Breast epithelium (tissue), 4 donors: Measurements from ENCODE around the gene CYP4B1. TPM values are rescaled to one million over a fixed set of nuclear protein-coding genes. Genes with fewer than 3 reads are reported as not detected.

Experiments used
- DNase-seq, 2 donors: peaks; one replicate each; pipeline ENCODE4 v3.0.0-alpha.2; 2019; ENCODE audit warnings: low spot score in 2 of 2
- H3K27ac ChIP-seq, 2 donors: fragments of 200-600 bp; sonication (generic) in 1 of 2; one replicate each; pipeline ENCODE4 v1.5.1; 2016 to 2019; ENCODE audit warnings: mild to moderate bottlenecking in 1 of 2
- H3K27me3 ChIP-seq, 2 donors: fragments of 200-600 bp; sonication (generic) in 1 of 2; one replicate each; pipeline versions ENCODE4 v1.5.1 to v1.6.0; 2017 to 2019; ENCODE audit warnings: control low read depth in 1 of 2, mild to moderate bottlenecking in 1 of 2
- H3K36me3 ChIP-seq: fragments of 200-600 bp; one replicate; pipeline ENCODE4 v1.5.1; 2019
- H3K4me1 ChIP-seq, 2 donors: fragments of 200-600 bp; sonication (generic); one replicate each; pipeline ENCODE4 v1.5.1; 2016 to 2019; ENCODE audit warnings: control low read depth in 1 of 2
- H3K4me3 ChIP-seq, 3 donors: fragments of 200-600 bp; sonication (generic); 1 replicate in 2 of 3; 2 replicates in 1 of 3; pipeline ENCODE4 v1.5.1; 2016 to 2019; ENCODE audit warnings: mild to moderate bottlenecking in 3 of 3, moderate library complexity in 2 of 3
- H3K9me3 ChIP-seq, 2 donors: fragments of 200-600 bp; sonication (generic) in 1 of 2; one replicate each; pipeline ENCODE4 v1.5.1; 2016 to 2019; ENCODE audit warnings: control low read depth in 1 of 2
- CTCF ChIP-seq, 3 donors: fragments of 450-650 bp; IDR thresholded peaks; one replicate each; pipeline ENCODE4 v1.5.1; 2016 to 2017; ENCODE audit warnings: antibody characterized with exemption in 3 of 3, mild to moderate bottlenecking in 3 of 3, moderate library complexity in 3 of 3
- POLR2A ChIP-seq: fragments of 450-650 bp; IDR thresholded peaks from one replicate; pipeline ENCODE4 v1.6.1; 2016; ENCODE audit warnings: antibody characterized with exemption, mild to moderate bottlenecking, moderate library complexity
- POLR2AphosphoS5 ChIP-seq, 3 donors: sonication (generic); formaldehyde crosslinking; IDR thresholded peaks; one replicate each; pipeline ENCODE4 v1.6.1; 2017; ENCODE audit warnings: antibody characterized with exemption in 3 of 3
- intact Hi-C: fragments of 100-400 bp; cut with DNase I; formaldehyde crosslinking; loops from one replicate; pipeline ENCODE4 v1.15.1; 2023; ENCODE audit warnings: low total_unique reads
- total RNA-seq, 3 donors: library from RNA; depleted of rRNA; stranded (reverse); fragments of >200 nt; gene quantifications; one replicate each; pipeline ENCODE4 v1.1.0, GENCODE V29; 2016

CYP4B1 gene
- total RNA-seq, 3 donors from 2014 or later = 58.4 to 882 (median 74.1) TPM

DNA sequence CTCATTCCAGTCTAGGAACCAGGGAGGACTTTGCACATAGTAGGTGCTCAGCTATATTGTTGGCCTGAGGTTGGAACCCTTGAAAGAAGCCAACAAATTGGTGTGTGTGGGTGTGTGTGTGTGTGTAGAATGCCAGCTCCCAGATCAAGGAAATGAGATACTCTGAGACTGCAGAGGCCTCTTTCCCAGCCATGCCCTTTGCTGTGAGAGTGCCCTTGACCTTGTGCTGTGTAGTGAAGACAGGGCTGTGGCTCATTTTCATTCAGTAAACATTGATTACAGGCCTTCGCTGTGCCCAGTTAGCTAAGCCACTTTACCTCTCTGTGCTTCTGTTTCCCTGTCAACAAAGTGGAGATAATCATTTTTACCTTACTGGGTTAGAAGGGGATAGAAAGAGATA, 3.2 kb downstream of the CYP4B1 start:
- Histone ChIP-seq H3K4me3 (peak overlapping the region in 2 of 3 donors; percentile 13 to 58), H3K4me1 (peaks cover 9% of the 10 kb centered on the region in 2 donors), H3K27ac (peak overlapping the region in 1 of 2 donors; percentile 16), H3K36me3 (no peaks in the 10 kb centered on the region), H3K9me3 (no peaks in the 10 kb centered on the region), H3K27me3 (no peaks in the 10 kb centered on the region)
- intact Hi-C loops = no loop called here
- TF ChIP-seq POLR2A = no peak
- TF ChIP-seq POLR2AphosphoS5 (IDR thresholded peaks at IDR 0.05) = no peak
- no peak for TF ChIP-seq CTCF (IDR thresholded peaks at IDR 0.05)
- no peak for DNase-seq

DNA sequence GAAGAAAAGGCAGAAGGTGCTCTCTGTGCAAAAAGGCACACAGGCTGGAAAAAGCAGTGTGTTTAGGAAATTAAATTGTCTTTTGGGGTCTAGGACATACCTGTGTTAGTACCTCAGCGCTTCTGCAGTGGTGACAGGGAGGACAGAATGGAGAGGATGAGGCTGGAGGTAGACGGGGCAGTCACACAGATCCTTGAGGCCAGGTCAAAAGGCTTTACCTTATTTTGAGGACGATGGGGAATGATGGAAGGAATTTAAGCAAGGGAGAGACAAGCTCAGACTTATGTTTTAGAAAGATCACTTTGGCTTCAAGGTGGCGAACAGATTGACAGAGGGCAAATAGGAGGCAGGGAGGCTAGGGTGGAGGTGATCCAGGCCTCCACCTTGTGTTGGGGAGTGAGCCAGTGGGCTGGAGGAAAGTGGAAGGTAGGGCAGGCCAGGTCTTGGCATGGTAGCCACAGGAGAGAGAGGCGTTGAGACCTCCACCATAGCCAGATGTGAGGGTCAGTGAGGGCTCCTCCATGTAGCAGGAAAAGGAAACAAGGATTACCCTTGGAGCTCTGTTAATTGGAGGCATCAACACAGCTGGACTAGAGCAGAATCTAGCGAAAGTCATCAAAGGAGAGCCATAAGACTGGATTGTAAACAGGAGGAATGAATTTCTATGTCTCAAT, 4.2 kb downstream of the CYP4B1 start:
- intact Hi-C loops = no loop called here
- H3K4me1 ChIP-seq = peaks cover 11 to 17% of the 10 kb centered on the region in 2 donors
- TF ChIP-seq POLR2A (no peak), CTCF (IDR thresholded peaks at IDR 0.05) (no peak), POLR2AphosphoS5 (IDR thresholded peaks at IDR 0.05) (no peak)
- no peak for DNase-seq
- H3K27me3 ChIP-seq = no peaks in the 10 kb centered on the region
- peak overlapping the region in 1 of 2 donors; percentile 94 for H3K27ac ChIP-seq
- no peaks in the 10 kb centered on the region for H3K9me3 ChIP-seq
- no peaks in the 10 kb centered on the region for H3K36me3 ChIP-seq
- peak overlapping the region in 2 of 3 donors; percentile 13 to 58 for H3K4me3 ChIP-seq

- peak overlapping the region in 2 of 3 donors; percentile 35 to 58 for H3K4me3 ChIP-seq
- intact Hi-C loops = no loop called here
- H3K36me3 ChIP-seq = no peaks in the 10 kb centered on the region
- peak overlapping the region; percentile 77 to 94 for H3K27ac ChIP-seq
- TF ChIP-seq POLR2AphosphoS5 (IDR thresholded peaks at IDR 0.05) = no peak
- TF ChIP-seq POLR2A = no peak
- no peak for TF ChIP-seq CTCF (IDR thresholded peaks at IDR 0.05)
- H3K4me1 ChIP-seq = peaks cover 11 to 17% of the 10 kb centered on the region in 2 donors
- no peaks in the 10 kb centered on the region for H3K27me3 ChIP-seq
- H3K9me3 ChIP-seq = no peaks in the 10 kb centered on the region
- DNase-seq = no peak
Measured at GRCh38 chr1:46804027-46804889, 5.4 kb downstream of the CYP4B1 start.

DNA sequence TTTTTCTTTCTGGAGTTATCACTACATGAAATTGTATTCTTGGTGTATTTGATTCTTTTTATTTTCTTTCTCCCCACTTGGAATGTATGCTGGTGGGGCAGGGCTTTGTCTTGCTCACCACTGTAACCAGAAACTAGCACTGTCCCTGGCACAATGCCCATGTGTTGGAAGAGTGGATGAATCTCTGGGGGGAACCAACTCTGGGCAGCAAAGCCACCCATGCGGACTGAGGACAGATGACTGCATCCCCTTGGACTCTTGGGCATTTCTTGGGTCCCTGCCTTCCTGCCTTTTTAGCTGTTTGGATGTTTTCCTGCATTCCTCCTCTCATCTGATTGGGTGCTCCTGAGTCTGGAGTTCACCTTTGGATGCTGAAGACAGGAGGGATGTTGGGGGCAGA, 6.1 kb downstream of the CYP4B1 start:
- no peaks in the 10 kb centered on the region for H3K27me3 ChIP-seq
- no peaks in the 10 kb centered on the region for H3K36me3 ChIP-seq
- peak overlapping the region in 1 of 3 donors; percentile 58 for H3K4me3 ChIP-seq
- intact Hi-C loops = no loop called here
- H3K9me3 ChIP-seq = no peaks in the 10 kb centered on the region
- H3K4me1 ChIP-seq = peaks cover 11 to 17% of the 10 kb centered on the region in 2 donors
- TF ChIP-seq POLR2AphosphoS5 (IDR thresholded peaks at IDR 0.05) (no peak), CTCF (IDR thresholded peaks at IDR 0.05) (no peak), POLR2A (no peak)
- DNase-seq = no peak
- peak overlapping the region; percentile 77 to 94 for H3K27ac ChIP-seq

- H3K27me3 ChIP-seq = no peaks in the 10 kb centered on the region
- no peaks in the 10 kb centered on the region for H3K9me3 ChIP-seq
- H3K36me3 ChIP-seq = no peaks in the 10 kb centered on the region
- TF ChIP-seq POLR2AphosphoS5 (IDR thresholded peaks at IDR 0.05) (no peak), CTCF (IDR thresholded peaks at IDR 0.05) (no peak), POLR2A (no peak)
- H3K4me1 ChIP-seq = peaks cover 11 to 17% of the 10 kb centered on the region in 2 donors
- intact Hi-C loops = no loop called here
- H3K4me3 ChIP-seq = peak overlapping the region in 2 of 3 donors; percentile 47 to 58
- DNase-seq = no peak
- H3K27ac ChIP-seq = peak overlapping the region; percentile 77 to 94
Measured at GRCh38 chr1:46805755-46806154, 6.9 kb downstream of the CYP4B1 start.
